ENCODE results near the gene FLCN. TPM values are rescaled to one million over a fixed set of nuclear protein-coding genes. Genes with fewer than 3 reads are reported as not detected.

Gene FLCN
- total RNA-seq, 2 donors from 2014 or later, result 43.8 to 125 TPM

GRCh38 chr17:17236295-17237025, 508 bp downstream of the FLCN start:
- H3K9me3 ChIP-seq, result no peaks in the 10 kb centered on the region
- H3K4me1 ChIP-seq (replicated peaks), result peaks cover 3% of the 10 kb centered on the region
- intact Hi-C loops (cut with DNase I), result loop anchor here (5.0 kb wide), 1 partner anchor 94 kb away; no protein-coding TSS in a partner anchor
- no peaks in the 10 kb centered on the region for H3K36me3 ChIP-seq
- H3K27me3 ChIP-seq (replicated peaks; ENCODE audit: insufficient read depth), result no peaks in the 10 kb centered on the region
- peak overlapping the region; percentile 94 to 97 for H3K27ac ChIP-seq
- H3K4me3 ChIP-seq, result peak overlapping the region; percentile 90 to 94
- no peak for DNase-seq (ENCODE audit: low spot score)
- no peak for TF ChIP-seq POLR2AphosphoS5 (IDR thresholded peaks at IDR 0.05)
- TF ChIP-seq, protein P1, sequence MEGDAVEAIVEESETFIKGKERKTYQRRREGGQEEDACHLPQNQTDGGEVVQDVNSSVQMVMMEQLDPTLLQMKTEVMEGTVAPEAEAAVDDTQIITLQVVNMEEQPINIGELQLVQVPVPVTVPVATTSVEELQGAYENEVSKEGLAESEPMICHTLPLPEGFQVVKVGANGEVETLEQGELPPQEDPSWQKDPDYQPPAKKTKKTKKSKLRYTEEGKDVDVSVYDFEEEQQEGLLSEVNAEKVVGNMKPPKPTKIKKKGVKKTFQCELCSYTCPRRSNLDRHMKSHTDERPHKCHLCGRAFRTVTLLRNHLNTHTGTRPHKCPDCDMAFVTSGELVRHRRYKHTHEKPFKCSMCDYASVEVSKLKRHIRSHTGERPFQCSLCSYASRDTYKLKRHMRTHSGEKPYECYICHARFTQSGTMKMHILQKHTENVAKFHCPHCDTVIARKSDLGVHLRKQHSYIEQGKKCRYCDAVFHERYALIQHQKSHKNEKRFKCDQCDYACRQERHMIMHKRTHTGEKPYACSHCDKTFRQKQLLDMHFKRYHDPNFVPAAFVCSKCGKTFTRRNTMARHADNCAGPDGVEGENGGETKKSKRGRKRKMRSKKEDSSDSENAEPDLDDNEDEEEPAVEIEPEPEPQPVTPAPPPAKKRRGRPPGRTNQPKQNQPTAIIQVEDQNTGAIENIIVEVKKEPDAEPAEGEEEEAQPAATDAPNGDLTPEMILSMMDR (IDR thresholded peaks at IDR 0.05), result no peak
- no peak for TF ChIP-seq POLR2A (IDR thresholded peaks at IDR 0.05)
- under 1% methylated on average over 31 of the region's 31 CpGs for WGBS

- Histone ChIP-seq H3K27ac (peak overlapping the region; percentile 94 to 97), H3K9me3 (no peaks in the 10 kb centered on the region), H3K27me3 (replicated peaks; ENCODE audit: insufficient read depth) (no peaks in the 10 kb centered on the region), H3K4me1 (replicated peaks) (peaks cover 3% of the 10 kb centered on the region), H3K36me3 (no peaks in the 10 kb centered on the region), H3K4me3 (peak overlapping the region; percentile 90 to 94)
- TF ChIP-seq, protein P1 (IDR thresholded peaks at IDR 0.05), result no peak
- TF ChIP-seq POLR2A (IDR thresholded peaks at IDR 0.05) (no peak), POLR2AphosphoS5 (IDR thresholded peaks at IDR 0.05) (no peak)
- DNase-seq (ENCODE audit: low spot score), result no peak
- WGBS, result 53% methylated on average over 19 of the region's 19 CpGs
- intact Hi-C loops (cut with DNase I), result loop anchor here (5.0 kb wide), 1 partner anchor 93 kb away; no protein-coding TSS in a partner anchor
Observed at GRCh38 chr17:17235212-17236174, 1.5 kb downstream of the FLCN start.

- Histone ChIP-seq H3K27ac (no peak overlapping the region), H3K27me3 (replicated peaks; ENCODE audit: insufficient read depth) (no peaks in the 10 kb centered on the region), H3K4me3 (no peak overlapping the region), H3K4me1 (replicated peaks) (peaks cover 21% of the 10 kb centered on the region), H3K9me3 (no peaks in the 10 kb centered on the region), H3K36me3 (no peaks in the 10 kb centered on the region)
- DNase-seq (ENCODE audit: low spot score), result no peak
- WGBS, result 86% methylated on average over 11 of the region's 11 CpGs
- TF ChIP-seq POLR2A (IDR thresholded peaks at IDR 0.05), result no peak
- TF ChIP-seq, protein P1 (IDR thresholded peaks at IDR 0.05), result no peak
- no peak for TF ChIP-seq POLR2AphosphoS5 (IDR thresholded peaks at IDR 0.05)
- intact Hi-C loops (cut with DNase I), result no loop called here
Observed at GRCh38 chr17:17232303-17232621, 4.7 kb downstream of the FLCN start.

GRCh38 chr17:17231621-17232302, 5.2 kb downstream of the FLCN start:
- Histone ChIP-seq H3K9me3 (no peaks in the 10 kb centered on the region), H3K27me3 (replicated peaks; ENCODE audit: insufficient read depth) (no peaks in the 10 kb centered on the region), H3K4me1 (replicated peaks) (peaks cover 21% of the 10 kb centered on the region), H3K27ac (no peak overlapping the region), H3K4me3 (no peak overlapping the region), H3K36me3 (no peaks in the 10 kb centered on the region)
- intact Hi-C loops (cut with DNase I), result no loop called here
- TF ChIP-seq POLR2A (IDR thresholded peaks at IDR 0.05), result no peak
- TF ChIP-seq POLR2AphosphoS5 (IDR thresholded peaks at IDR 0.05), result no peak
- TF ChIP-seq, protein P1 (IDR thresholded peaks at IDR 0.05), result no peak
- WGBS, result 77% methylated on average over 16 of the region's 16 CpGs
- DNase-seq (ENCODE audit: low spot score), result no peak

All from prostate gland (tissue), 2 donors.